ENCODE measurements around the gene NGRN.

NGRN gene, protein sequence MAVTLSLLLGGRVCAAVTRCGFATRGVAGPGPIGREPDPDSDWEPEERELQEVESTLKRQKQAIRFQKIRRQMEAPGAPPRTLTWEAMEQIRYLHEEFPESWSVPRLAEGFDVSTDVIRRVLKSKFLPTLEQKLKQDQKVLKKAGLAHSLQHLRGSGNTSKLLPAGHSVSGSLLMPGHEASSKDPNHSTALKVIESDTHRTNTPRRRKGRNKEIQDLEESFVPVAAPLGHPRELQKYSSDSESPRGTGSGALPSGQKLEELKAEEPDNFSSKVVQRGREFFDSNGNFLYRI

GRCh38 chr15:90265271-90266060 lies at the start of gene NGRN:
NGRN (plus strand) TSS chr15:90265672; CDS start chr15:90265713, 41 bp downstream.
- FAIRE-seq: no peak

GRCh38 chr15:90217671-90218394 lies 47.6 kb upstream of the NGRN start:
- no peak for FAIRE-seq

- FAIRE-seq: no peak
Measured at GRCh38 chr15:90219421-90220141, 45.9 kb upstream of the NGRN start.

DNA sequence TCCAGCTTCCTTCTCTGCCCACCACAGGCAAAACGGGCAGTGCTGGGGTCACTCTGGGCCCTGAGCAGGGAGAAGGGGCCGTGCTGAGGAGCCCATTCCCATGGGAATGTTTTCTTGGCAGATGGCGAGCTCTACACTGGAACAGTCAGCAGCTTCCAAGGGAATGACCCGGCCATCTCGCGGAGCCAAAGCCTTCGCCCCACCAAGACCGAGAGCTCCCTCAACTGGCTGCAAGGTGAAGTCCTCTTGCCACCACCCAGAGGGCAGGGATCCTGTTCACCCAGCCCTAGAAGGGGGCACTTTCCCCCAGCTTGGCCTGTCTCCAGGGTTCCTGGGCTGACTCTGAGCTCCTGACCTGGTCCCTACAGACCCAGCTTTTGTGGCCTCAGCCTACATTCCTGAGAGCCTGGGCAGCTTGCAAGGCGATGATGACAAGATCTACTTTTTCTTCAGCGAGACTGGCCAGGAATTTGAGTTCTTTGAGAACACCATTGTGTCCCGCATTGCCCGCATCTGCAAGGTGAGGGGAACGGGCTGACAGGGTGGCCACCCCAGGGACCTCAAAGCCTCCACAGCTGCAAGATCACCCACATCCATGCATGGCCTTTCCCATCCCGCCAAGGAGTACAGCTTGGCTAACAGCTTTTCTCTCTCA lies 44.1 kb upstream of the NGRN start:
- no peak for FAIRE-seq

GRCh38 chr15:90222547-90222946 lies 42.9 kb upstream of the NGRN start:
- no peak for FAIRE-seq

GRCh38 chr15:90223441-90224165 lies 41.9 kb upstream of the NGRN start:
- no peak for FAIRE-seq

GRCh38 chr15:90225047-90225446 lies 40.4 kb upstream of the NGRN start:
- no peak for FAIRE-seq

- no peak for FAIRE-seq
Measured at GRCh38 chr15:90225504-90226234, 39.8 kb upstream of the NGRN start.

DNA sequence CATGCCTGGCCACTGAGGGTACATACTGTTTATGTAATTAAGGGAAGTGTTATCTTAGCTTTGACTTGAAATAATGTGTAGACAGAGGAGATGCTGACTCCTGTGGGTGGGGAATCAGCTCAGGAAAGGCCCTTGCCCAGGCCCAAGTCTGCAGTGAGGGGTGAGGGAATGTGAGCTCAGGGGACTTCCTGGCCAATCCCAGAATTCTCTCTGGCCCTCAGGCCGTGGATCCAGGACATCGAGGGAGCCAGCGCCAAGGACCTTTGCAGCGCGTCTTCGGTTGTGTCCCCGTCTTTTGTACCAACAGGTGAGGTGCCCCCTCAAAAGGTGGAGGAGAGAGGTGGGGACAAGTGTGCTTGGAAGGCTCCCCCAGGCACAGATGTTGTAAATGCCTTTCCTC lies 38.1 kb upstream of the NGRN start:
- FAIRE-seq: no peak

DNA sequence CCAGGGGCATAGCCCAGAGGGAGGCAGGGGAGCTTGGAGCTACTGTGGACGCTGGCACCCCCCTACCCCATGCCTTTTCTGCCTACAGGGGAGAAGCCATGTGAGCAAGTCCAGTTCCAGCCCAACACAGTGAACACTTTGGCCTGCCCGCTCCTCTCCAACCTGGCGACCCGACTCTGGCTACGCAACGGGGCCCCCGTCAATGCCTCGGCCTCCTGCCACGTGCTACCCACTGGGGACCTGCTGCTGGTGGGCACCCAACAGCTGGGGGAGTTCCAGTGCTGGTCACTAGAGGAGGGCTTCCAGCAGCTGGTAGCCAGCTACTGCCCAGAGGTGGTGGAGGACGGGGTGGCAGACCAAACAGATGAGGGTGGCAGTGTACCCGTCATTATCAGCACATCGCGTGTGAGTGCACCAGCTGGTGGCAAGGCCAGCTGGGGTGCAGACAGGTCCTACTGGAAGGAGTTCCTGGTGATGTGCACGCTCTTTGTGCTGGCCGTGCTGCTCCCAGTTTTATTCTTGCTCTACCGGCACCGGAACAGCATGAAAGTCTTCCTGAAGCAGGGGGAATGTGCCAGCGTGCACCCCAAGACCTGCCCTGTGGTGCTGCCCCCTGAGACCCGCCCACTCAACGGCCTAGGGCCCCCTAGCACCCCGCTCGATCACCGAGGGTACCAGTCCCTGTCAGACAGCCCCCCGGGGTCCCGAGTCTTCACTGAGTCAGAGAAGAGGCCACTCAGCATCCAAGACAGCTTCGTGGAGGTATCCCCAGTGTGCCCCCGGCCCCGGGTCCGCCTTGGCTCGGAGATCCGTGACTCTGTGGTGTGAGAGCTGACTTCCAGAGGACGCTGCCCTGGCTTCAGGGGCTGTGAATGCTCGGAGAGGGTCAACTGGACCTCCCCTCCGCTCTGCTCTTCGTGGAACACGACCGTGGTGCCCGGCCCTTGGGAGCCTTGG lies 37.4 kb upstream of the NGRN start:
- FAIRE-seq: no peak

DNA sequence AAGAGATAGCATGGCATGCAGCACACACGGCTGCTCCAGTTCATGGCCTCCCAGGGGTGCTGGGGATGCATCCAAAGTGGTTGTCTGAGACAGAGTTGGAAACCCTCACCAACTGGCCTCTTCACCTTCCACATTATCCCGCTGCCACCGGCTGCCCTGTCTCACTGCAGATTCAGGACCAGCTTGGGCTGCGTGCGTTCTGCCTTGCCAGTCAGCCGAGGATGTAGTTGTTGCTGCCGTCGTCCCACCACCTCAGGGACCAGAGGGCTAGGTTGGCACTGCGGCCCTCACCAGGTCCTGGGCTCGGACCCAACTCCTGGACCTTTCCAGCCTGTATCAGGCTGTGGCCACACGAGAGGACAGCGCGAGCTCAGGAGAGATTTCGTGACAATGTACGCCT lies 36.5 kb upstream of the NGRN start:
- FAIRE-seq: no peak

GRCh38 chr15:90230071-90230494 lies 35.4 kb upstream of the NGRN start:
- FAIRE-seq: no peak

DNA sequence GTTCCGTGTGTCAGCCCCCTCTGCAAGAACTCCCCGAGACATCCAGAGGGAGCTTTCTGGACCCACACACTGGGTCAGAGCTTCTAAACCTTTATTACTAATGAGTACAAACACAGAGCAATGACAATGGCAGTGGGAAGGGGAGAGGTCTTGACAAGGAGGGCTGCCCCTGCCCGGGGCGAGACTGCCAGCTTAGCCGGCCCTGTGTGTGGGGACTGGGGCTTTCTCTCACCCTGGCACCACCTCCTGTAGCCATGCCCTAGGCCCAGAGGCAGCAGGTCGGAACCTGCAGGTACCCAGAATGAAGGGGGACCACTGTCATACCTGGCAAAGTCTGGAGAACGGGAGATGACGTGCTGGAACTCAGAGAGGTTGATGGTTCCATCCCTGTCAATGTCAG lies 34.9 kb upstream of the NGRN start:
- no peak for FAIRE-seq

DNA sequence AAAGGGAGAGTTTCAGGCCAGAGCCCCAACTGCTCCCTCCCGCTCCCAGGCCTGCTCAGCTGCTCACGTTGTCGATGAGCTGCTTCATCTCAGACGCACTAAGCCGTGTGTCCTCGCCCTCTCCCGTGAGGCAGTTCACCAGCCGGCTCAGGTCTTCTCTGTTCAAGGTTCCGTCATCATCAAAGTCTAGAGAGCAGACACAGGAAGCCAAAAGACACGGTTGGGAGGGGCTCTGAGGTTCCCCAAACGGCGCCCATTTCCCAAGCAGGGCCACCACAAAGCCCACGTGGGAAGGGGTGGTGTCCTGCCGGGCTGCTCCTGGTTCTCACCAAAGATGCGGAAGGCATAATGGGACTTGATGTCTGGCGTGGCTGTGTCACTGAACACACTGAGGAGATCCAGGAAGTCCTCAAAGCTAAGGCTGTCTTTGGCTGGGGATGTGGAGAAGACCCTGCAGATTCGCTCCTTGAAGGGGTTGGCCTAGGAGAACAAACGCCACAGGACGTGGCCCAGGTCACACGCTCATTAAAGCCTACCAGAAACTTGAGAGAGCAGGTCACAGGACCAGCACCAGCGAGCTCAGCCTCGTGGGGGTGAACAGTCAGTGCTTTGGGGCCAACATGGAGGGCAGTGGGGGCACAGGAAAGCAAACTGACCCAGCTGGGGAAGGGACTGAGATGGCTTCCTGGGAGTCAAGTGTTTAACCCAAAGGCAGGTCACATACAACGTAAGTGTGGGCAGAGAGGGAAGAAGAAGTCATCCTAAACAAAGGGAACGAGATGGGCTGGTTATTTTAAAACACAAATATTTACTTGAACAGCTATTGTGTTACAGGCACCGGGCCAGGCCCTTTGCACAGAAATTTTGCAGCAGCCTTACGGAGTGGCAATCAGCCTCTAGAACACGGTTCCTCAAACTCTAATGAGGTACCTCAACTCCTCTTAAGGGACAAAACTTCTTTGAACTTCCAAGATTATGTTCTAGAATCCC lies 34.1 kb upstream of the NGRN start:
- no peak for FAIRE-seq

GRCh38 chr15:90232196-90232595 lies 33.3 kb upstream of the NGRN start:
- no peak for FAIRE-seq

DNA sequence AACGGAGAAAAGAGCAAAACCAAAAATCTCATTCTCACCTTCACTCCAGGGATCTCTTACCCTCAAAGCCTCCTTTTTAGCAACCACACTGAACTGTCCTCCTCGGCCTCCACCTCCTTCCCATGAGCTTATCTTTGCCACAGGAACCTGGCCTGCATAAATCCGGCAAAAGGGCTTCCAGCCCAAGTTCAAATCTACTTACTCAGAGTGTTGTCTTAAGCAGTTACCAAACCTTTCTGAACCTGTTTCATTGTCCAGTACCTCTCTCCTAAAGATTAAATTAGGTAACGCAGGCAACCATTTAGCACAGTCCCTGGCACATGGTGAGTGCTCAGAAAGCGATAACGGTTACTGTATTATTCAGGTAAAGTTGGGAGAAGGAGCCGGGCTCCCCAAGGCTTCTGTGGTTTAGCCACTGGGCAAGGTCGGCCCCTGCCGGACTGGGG lies 32.5 kb upstream of the NGRN start:
- no peak for FAIRE-seq

GRCh38 chr15:90233387-90234095 lies 31.9 kb upstream of the NGRN start, which contains the start of gene CIB1:
CIB1 (minus strand) TSS chr15:90233941; CDS start chr15:90233885, 56 bp downstream.
- no peak for FAIRE-seq
